Measurements from ENCODE around the gene STX18.
"Not testable (repeated sequence)": the region's sequence is repeated elsewhere in the genome, so short reads cannot be mapped to it uniquely, and the experiment has no call there.

Gene STX18

GRCh38 chr4:4558881-4559280, 17.0 kb upstream of the STX18 start:
- in situ Hi-C loops (cut with MboI; ENCODE audit: low sequenced_read_pairs): no loop called here

- in situ Hi-C loops (cut with MboI; ENCODE audit: low sequenced_read_pairs): no loop called here
Observed at GRCh38 chr4:4555916-4556315, 14.1 kb upstream of the STX18 start.

GRCh38 chr4:4554234-4554633, 12.4 kb upstream of the STX18 start:
- in situ Hi-C loops (cut with MboI; ENCODE audit: low sequenced_read_pairs): no loop called here

GRCh38 chr4:4552042-4552441, 10.2 kb upstream of the STX18 start:
- in situ Hi-C loops (cut with MboI; ENCODE audit: low sequenced_read_pairs): not testable (repeated sequence)

DNA sequence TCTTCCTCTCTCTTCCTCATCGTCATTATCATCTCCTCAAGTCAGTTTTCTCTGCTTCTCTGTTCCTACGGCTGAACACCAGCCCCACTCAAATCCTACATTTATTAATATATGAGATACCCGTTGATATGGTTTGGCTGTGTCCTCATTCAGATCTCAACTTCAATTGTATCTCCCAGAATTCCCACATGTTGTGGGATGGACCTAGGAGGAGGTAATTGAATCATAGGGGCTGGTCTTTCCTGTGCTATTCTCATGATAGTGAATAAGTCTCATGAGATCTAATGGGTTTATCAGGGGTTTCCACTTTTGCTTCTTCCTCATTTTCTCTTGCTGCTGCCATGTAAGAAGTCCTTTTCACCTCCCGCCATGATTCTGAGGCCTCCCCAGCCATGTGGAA, 8.3 kb upstream of the STX18 start:
- in situ Hi-C loops (cut with MboI; ENCODE audit: low sequenced_read_pairs): not testable (repeated sequence)

DNA sequence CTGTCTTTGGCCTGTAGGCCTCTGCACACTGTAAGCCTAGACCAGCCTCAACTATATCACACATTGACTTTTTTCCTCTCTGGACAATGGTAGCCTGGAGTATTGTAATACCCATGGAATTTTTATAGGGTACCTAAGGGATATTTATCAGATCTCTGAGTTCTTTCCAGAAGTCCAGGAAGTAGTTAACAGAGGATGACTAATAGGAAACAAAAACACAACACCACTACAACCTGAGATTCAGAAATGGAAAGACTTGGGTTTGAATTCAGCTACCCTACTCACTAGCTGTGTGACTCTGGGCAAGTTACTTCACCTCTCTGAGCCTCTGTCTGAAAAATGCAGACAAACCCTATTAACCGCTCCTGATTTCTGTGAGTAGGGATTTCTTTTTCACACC, 7.7 kb upstream of the STX18 start:
- in situ Hi-C loops (cut with MboI; ENCODE audit: low sequenced_read_pairs): no loop called here

GRCh38 chr4:4542774-4543485, 1.1 kb upstream of the STX18 start:
- in situ Hi-C loops (cut with MboI; ENCODE audit: low sequenced_read_pairs): no loop called here

- in situ Hi-C loops (cut with MboI; ENCODE audit: low sequenced_read_pairs): no loop called here
Observed at GRCh38 chr4:4541040-4541631, 712 bp downstream of the STX18 start.

- in situ Hi-C loops (cut with MboI; ENCODE audit: low sequenced_read_pairs): no loop called here
Observed at GRCh38 chr4:4539481-4539880, 2.4 kb downstream of the STX18 start.

GRCh38 chr4:4535590-4535989, 6.3 kb downstream of the STX18 start:
- in situ Hi-C loops (cut with MboI; ENCODE audit: low sequenced_read_pairs): no loop called here

DNA sequence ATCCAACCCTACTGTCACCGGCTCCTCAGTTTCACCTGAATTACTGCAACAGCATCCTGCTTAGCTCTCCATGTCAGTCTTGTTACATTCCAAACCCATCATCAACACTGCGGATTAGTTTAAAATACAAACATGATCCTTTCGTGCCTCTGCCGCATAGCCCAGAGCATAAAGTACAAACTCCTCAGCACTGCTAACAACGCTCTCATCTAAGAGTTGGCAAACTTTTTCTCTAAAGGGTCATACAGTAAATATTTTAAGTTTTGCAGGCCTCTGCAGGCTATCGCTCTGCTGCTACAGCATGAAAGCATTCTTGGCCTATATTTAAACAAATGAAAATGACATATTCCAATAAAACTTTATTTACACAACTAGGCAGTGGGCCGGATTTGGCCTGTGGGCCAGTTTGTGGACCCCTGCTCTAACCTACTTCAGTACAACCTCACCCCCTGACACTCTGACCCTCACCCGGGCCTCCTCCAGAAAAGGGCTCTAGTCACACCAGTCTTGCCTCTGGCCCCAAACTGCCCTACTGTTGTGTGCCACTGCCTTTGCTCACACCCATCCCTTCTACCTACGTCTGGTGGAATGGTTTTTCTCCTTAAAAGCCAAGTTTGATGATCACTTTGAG, 7.2 kb downstream of the STX18 start:
- in situ Hi-C loops (cut with MboI; ENCODE audit: low sequenced_read_pairs): no loop called here

- in situ Hi-C loops (cut with MboI; ENCODE audit: low sequenced_read_pairs): no loop called here
Observed at GRCh38 chr4:4533461-4534169, 8.2 kb downstream of the STX18 start.

DNA sequence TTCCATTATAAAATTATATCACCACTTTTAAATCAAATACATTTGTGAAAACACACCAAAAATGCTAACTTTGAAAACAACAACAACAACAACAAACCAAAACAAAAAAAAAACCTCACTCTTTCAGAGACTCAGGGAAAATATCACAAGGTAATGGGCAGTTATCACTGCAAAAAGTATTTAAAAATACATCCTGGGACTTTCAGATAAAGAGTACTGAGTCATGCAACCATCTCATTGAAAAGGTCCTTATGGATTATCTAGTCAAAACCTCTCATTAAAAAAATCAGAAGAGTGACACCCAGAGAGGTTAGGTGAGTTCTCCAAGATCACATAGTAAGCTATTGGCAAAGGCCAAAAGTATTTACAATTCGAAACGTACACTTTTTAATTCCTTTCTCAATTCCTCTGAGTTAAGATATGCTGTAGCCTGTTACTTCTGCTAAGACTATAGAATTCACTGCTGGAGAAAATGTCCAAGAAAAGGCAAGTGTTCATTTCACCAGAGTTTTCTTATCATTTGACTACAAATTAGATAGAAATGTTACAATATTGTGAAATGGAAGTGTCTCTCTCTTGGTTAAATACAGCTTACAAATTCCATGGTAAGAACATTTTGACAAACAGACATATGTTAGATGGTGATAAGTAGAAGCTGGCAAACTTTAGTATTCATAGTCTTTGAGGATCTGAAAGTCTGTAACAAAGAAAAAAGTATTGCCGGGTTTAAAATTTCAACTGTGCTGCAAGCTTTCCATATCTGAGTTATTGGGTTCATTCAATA, 9.3 kb downstream of the STX18 start:
- in situ Hi-C loops (cut with MboI; ENCODE audit: low sequenced_read_pairs): no loop called here

- in situ Hi-C loops (cut with MboI; ENCODE audit: low sequenced_read_pairs): no loop called here
Observed at GRCh38 chr4:4529392-4529791, 12.5 kb downstream of the STX18 start.

GRCh38 chr4:4526401-4526800, 15.4 kb downstream of the STX18 start:
- in situ Hi-C loops (cut with MboI; ENCODE audit: low sequenced_read_pairs): no loop called here

GRCh38 chr4:4524364-4524763, 17.5 kb downstream of the STX18 start:
- in situ Hi-C loops (cut with MboI; ENCODE audit: low sequenced_read_pairs): no loop called here

- in situ Hi-C loops (cut with MboI; ENCODE audit: low sequenced_read_pairs): no loop called here
Observed at GRCh38 chr4:4521731-4522130, 20.1 kb downstream of the STX18 start.

- in situ Hi-C loops (cut with MboI; ENCODE audit: low sequenced_read_pairs): no loop called here
Observed at GRCh38 chr4:4521136-4521535, 20.7 kb downstream of the STX18 start.

DNA sequence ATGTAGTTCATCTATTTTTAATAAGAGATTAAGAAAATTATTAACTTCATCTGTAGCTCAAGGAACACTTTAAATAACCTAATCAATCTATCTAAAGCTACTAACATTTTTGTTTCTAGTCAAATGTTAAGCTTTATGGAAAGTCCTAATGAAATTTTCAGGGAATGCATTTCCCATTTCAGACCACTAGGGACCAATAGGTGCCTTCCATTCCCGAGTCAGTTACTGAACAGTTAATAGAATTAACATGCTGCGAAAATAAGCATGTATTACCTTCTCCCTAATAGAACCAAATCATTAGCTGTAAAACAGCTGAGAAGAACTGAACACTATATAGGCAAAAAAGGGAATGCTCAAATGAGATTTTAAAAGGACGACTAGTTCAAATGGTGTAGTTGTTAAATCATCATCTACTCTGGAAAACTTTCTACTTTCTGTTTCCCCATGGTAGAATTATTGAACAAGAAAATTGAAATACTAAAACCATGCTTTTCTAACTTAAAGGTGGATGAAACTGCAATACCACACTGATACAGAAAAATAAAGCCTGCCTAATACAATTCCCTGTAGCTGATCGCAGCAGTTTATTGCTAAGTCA, 22.5 kb downstream of the STX18 start:
- in situ Hi-C loops (cut with MboI; ENCODE audit: low sequenced_read_pairs): no loop called here

- in situ Hi-C loops (cut with MboI; ENCODE audit: low sequenced_read_pairs): no loop called here
Observed at GRCh38 chr4:4518747-4519146, 23.1 kb downstream of the STX18 start.

DNA sequence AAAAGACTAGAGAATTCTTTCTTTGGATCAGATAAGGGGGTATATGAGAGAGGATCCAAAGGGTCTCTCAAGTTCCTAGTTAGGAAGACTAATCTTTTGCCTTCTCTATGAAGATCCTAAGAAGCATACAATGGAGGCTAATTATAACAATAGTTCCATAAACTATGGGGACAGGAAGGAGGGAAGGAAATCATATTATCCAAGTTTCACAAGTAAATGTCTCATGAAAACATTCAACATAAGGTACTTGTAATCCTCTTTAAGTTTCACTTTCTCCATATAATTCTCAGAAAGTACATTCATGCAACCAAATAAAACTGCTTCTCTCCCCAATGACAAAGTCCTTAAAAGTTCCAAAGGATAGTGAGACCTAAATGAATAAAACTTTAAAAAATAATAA, 27.1 kb downstream of the STX18 start:
- in situ Hi-C loops (cut with MboI; ENCODE audit: low sequenced_read_pairs): no loop called here

Data from HL-60/S4 (cell line).